ENCODE results near the gene CEP89.
"Not testable (repeated sequence)": the region's sequence is repeated elsewhere in the genome, so short reads cannot be mapped to it uniquely, and the experiment has no call there.

The CEP89 gene

GRCh38 chr19:32945260-32945659 is 26.5 kb downstream of the CEP89 start:
- no peak for DNase-seq

GRCh38 chr19:32941273-32941672 is 30.5 kb downstream of the CEP89 start:
- DNase-seq: not testable (repeated sequence)

- no peak for DNase-seq
These were observed 35.7 kb downstream of the CEP89 start for GRCh38 chr19:32936065-32936464.

- no peak for DNase-seq
These were observed 36.1 kb downstream of the CEP89 start for GRCh38 chr19:32935629-32936028.

DNA sequence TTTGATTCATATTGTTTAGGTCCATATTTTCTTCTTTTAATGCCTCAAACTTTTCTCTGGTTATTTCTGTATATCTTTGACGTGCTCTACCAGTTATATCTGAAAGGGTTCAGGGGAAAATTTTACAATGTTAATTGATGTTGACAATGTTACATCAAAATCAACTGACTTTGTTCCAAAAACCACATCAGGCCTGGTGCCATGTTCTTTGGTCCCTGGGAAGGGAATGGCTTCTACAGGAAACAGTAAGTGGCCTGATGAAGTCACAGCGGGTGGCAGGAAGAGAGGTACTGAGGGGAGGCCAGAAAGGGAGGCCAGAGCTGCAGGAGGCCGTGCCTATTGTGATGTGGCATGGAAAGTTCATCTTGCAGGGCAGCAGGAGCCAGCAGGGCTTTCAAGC is 38.2 kb downstream of the CEP89 start:
- no peak for DNase-seq

DNA sequence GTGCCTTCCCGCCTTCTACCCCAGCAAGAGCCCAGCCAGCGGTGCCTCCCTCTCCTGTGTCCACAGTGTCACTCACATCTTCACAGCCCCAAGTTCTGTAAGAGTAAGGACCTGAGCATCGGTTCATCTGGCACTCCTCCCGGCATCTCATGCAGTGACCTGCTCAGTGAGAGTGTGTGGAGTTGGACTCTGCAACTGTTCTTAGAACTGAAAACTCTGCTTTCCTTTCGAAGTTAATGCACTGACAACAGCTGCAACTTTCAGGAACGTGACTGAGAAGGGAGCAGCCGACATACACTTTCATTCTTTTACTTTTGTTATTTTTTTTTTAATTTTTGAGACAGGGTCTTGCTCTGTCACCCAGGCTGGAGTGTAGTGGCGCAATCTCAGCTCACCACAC is 41.2 kb downstream of the CEP89 start:
- no peak for DNase-seq

DNA sequence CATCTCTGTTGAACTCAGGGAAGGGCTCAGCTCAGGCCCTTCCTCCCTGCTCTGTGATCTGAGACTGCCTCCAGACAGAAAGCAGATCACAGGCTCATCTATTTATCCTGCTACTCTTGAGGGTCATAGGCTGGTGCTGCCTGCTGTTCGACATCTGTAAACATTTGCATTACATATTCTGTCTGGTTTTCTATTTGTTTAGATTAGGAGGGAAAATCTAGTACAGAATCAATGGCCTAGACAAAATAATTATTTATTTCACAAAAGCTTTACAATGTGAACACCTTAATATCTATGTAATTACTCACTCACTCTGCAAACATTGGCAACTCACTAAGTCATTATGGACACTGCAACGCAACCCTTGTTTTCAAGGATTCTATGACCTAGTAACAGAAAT is 43.0 kb downstream of the CEP89 start:
- DNase-seq: no peak

- no peak for DNase-seq
These were observed 47.6 kb downstream of the CEP89 start for GRCh38 chr19:32924200-32924599.

DNA sequence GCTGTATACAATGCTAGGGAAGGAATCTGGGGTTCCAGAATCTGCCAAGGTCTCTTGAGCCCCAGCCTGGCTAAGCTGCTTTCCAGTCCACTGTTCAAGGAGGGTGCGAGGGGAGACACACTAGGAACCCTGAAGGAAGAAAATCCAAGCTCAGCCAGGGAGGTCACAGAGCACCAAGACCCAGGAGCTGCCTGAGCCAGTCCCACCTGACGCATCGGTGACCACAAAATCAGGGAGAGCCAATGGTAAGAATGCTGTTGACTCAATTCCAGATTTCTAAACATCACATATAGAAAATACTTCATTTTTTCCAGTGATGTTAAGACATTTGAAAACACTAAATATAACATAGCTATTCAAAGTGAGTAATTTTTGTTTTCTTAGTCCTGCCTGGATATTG is 50.1 kb downstream of the CEP89 start:
- DNase-seq: no peak

DNA sequence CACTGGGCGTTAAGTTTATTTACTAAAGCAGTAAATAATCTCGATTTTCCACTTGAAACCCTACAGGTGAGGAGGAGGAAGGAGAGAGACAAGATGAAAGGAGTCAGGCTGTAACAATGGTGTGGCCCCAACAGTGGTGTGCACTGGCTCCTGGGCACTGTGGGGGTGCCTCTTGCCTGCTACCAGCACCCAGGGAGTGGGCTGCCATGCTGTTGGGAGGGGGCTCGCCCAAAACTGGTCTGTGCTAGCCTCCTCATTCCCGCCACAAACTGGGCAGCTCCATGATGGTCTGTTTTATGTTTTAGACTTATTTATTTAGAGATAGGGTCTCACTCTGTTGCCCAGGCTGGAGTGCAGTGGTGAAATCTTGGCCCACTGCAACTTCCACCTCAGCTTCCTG is 52.4 kb downstream of the CEP89 start:
- DNase-seq: no peak

GRCh38 chr19:32917616-32917996 is 54.2 kb downstream of the CEP89 start:
- DNase-seq: no peak

DNA sequence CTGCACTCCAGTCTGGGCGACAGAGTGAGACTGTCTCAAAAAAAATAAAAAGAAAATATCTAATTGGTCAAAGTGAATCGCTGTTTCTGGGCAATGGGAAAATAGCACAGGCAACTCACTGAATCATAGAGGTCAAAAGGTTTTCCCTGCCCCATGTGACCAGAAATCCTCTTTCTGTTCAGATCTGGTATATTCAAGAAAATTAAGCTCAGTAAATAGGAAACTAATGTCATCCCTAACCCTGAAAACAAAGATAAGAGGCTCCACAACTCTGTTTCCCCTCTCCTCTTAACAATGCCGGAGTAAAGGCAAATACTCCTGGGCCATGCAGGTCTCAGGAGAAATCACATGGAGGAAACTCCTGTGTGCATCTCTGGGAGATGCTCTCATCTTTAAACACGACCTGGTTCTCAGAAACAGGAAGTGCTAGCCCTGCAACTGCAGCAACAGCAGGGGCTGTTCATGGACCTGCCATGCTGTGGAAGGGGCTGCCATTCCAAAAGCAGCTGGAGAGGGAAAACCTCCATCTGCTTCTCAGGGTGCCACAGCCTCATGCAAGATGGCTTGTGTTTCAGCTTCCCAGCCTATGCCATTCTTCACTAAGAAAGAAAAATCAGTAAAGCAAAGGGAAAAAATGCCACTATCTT is 54.7 kb downstream of the CEP89 start:
- DNase-seq: no peak

DNA sequence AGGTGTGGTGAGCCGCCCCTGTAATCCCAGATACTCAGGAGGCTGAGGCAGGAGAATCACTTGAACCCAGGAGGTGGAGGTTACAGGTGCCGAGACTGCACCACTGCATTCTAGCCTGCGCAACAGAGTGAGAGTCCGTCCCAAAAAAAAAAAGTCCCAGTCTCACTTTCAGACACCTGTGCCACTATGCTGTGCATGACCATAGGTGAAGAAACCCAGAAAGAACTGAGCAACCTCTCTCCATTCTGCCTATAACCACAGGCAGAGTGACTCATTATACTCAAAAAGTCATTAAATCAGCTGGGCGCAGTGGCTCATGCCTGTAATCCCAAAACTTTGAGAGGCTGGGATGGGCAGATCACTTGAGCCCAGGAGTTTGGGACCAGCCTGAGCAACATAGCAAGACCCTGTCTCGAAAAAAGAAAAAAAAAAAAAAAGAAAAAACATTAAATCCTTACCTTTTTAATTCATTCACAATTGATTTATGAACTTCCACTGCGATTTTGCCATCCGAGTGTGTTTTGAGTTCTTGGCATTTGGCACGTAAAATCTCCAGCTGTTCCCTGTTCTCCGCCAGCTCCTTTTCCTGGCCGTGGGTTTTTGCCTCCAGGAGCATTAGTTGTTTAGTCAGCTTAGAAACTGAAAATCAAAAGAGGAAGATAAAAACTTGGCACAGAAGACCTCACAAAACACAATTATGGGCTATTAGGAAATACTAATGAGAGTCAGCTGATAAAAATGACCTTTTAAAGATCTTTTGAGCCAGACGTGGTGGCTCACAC is 56.7 kb downstream of the CEP89 start:
- no peak for DNase-seq

DNA sequence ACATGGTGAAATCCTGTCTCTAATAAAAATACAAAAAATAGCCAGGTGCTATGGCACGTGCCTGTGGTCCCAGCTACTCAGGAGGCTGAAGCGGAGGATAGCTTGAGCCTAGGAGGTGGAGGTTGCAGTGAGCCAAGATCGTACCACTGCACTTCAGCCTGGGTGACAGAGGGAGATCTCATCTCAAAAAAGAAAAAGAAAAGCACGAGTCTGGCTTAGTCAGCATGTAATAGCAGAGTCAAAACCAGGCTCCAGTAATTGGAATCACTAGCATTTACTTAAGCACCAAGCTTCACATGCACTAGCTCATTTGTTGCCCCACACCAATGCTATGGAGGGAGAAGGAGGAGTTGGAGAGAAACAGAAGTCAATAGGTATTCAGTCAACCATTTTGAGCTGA is 60.3 kb downstream of the CEP89 start:
- DNase-seq: no peak

DNA sequence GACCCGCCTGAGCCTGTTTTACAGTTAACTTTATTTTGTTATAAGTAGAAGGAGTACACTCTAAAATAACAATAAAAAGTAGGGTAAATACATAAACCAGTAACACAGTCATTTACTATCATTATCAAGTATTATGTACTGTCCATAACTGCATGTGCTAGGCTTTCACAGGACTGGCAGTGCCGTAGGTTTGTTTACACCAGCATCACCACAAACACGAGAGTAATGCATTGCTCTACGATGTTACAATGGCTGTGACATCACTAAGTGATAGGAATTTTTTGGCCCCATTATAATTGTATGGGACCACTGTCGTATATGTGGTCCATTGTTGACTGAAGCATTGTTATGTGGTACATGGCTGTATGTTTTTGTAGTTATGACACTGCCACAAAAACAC is 60.9 kb downstream of the CEP89 start:
- no peak for DNase-seq

DNA sequence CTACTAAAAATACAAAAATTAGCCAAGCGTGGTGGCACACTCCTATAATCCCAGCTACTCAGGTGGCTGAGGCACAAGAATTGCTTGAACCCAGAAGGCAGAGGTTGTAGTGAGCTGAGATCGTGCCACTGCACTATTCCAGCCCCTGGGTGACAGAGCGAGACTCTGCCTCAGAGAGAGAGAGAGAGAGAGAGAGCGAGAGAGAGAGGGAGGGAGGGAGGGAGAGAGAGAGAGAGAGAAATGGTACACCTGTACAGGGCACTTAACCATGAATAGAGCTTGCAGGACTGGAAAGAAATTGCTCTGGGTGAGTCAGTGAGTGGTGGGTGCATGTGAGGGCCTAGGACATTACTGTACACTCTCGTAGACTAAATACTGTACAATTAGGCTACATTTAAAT is 61.7 kb downstream of the CEP89 start:
- no peak for DNase-seq

- DNase-seq: no peak
These were observed 62.5 kb downstream of the CEP89 start for GRCh38 chr19:32909257-32909656.

DNA sequence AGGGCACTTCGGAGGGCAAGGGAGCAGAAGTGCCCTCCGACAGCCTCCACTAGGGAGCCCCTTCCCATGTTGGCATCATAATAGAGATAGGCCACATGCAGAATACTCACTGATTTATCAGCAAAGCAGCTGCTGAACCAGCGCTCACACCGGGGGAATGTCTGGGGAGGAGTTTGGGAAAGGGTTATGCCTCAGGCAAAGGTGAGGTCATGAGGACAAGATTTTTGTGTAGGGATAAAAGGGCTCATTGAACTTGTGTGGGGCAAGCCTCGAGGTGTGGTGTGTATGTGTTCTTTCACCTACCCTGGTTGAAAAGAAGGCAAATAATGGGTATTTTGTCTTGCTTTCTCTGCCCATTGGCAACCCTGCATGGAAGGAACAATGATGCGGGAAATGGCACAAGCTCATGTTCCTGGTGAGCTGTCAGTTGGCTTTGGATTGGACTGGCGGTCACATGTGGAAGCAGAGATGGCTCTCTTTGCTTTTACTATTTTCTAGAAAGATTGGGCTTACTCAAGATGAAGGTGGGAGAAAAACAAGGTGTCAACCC is 63.0 kb downstream of the CEP89 start:
- DNase-seq: no peak

DNA sequence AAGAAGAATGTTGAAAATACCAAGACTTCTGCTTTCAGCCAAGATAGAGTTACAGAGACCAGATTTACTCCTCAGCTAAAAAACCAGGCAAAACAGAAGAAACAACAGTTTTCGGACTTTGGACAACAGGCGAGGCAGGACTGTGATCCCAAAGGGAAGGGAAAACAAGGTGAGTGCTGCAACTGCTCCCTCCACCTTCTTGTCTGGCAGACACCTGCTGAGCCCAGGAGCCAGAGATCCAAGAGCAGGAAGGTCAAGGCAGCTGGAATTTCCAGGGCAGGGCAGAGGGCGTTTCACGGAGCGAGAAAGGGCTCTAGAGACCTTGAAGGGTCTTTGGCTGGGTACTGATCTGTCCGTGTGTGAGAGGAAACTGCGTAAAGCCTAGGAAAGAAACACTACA is 69.3 kb downstream of the CEP89 start:
- DNase-seq: no peak

GRCh38 chr19:32901504-32902161 is 70.1 kb downstream of the CEP89 start:
- no peak for DNase-seq

GRCh38 chr19:32896516-32897214 is 75.1 kb downstream of the CEP89 start:
- no peak for DNase-seq

DNA sequence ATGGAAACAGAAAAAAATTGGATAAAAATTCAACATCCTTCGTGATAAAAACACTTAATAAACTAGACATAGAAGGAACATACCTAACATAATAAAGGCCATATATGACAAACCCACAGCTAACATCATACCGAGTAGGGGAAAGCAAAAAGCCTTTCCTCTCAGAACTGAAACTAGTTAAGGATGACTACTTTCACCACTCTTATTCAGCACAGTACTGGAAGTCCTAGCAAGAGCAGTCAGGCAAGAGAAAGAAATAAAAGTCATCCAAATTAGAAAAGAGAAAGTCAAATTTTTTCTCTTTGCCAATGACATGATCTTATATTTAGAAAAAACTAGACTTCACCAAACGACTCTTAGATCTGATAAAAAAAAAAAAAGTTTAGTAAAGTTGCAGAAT is 76.4 kb downstream of the CEP89 start:
- DNase-seq: no peak

- no peak for DNase-seq
These were observed 80.1 kb downstream of the CEP89 start for GRCh38 chr19:32891609-32892008.

Measured in NCI-H1105 (cell line).